NCI-H128 (cell line): Measurements from ENCODE around the gene PAQR5.

Experiments used
- DNase-seq: peaks from one replicate; lab custom pipeline; 2025; ENCODE audit not compliant: unreplicated experiment; lab: John Stamatoyannopoulos, UW

The PAQR5 gene

GRCh38 chr15:69456208-69457166 is 157.8 kb downstream of the PAQR5 start:
- no peak for DNase-seq
